Kidney epithelial cell (primary cell): ENCODE results near the gene TAF5L. TPM values are rescaled to one million over a fixed set of nuclear protein-coding genes. Genes with fewer than 3 reads are reported as not detected.

ENCODE experiments used
- DNase-seq: peaks from one replicate; pipeline ENCODE4 v3.0.0-alpha.2; 2010; ENCODE audit warnings: low read depth
- H3K27me3 ChIP-seq: 2 replicates; pipeline ENCODE4 v1.6.0; 2011; ENCODE audit warnings: low read length; ENCODE audit not compliant: control insufficient read depth, insufficient read depth
- H3K36me3 ChIP-seq: 2 replicates; pipeline ENCODE4 v1.5.1; 2011; ENCODE audit warnings: low read length; ENCODE audit not compliant: control insufficient read depth, insufficient read depth
- H3K4me3 ChIP-seq: 2 replicates; pipeline ENCODE4 v1.5.1; 2011; ENCODE audit warnings: low read depth, mild to moderate bottlenecking, control low read depth, low read length
- total RNA-seq: library from RNA; depleted of rRNA; stranded (reverse); fragments of >200 nt; gene quantifications from 2 replicates; pipeline ENCODE4 v1.2.3, GENCODE V29; 2015
- TF ChIP-seq, protein P1 (sequence below): IDR thresholded peaks from 2 replicates; pipeline ENCODE4 v1.5.1; 2011; ENCODE audit warnings: mild to moderate bottlenecking, moderate library complexity, low read length, control low read depth, inconsistent platforms; ENCODE audit not compliant: insufficient read depth, poor library complexity, severe bottlenecking

TAF5L gene
- total RNA-seq, 1 donor from 2014 or later = 14.5 TPM

DNA sequence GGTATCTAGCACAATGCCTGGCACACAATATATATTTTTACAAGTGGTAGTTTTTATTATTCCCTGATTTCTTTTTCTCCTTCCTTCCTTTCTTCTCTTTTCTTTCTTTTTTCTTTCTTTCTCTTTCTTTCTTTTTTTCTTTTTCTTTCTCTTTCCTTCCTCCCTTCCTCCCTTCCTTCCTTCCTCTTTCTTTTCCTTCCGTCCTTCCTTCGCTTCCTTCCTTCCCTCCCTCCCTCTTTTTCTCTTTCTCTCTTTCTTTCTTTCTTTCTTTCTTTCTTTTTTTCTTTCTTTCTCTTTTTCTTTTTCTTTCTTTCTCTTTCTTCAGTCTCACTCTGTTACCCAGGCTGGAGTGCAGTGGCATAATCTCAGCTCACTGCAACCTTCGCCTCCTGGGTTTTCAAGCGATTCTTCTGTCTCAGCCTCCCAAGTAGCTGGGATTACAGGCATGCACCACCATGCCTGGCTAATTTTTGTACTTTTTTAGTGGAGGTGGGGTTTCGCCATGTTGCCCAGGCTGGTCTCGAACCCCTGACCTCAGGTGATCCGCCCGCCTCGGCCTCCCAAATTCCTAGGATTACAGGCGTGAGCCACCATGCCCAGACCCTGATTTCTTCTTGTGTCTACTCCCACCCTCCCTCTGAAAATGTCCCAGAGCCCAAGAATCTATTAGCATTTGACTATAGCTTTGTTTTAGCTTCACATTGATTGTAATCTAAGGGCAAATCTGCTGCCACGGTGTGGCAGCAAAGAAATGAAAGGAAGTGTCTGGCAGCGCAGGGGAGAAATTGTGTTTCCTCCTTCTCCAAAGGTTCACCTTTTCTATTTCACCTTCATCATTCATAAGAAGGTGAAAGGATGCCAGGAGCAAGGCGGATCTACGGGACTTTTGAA is 47.5 kb downstream of the TAF5L start:
- TF ChIP-seq, protein P1, sequence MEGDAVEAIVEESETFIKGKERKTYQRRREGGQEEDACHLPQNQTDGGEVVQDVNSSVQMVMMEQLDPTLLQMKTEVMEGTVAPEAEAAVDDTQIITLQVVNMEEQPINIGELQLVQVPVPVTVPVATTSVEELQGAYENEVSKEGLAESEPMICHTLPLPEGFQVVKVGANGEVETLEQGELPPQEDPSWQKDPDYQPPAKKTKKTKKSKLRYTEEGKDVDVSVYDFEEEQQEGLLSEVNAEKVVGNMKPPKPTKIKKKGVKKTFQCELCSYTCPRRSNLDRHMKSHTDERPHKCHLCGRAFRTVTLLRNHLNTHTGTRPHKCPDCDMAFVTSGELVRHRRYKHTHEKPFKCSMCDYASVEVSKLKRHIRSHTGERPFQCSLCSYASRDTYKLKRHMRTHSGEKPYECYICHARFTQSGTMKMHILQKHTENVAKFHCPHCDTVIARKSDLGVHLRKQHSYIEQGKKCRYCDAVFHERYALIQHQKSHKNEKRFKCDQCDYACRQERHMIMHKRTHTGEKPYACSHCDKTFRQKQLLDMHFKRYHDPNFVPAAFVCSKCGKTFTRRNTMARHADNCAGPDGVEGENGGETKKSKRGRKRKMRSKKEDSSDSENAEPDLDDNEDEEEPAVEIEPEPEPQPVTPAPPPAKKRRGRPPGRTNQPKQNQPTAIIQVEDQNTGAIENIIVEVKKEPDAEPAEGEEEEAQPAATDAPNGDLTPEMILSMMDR = no peak
- no peaks in the 10 kb centered on the region for H3K36me3 ChIP-seq
- DNase-seq = no peak
- no peak overlapping the region for H3K4me3 ChIP-seq
- H3K27me3 ChIP-seq = no peaks in the 10 kb centered on the region

DNA sequence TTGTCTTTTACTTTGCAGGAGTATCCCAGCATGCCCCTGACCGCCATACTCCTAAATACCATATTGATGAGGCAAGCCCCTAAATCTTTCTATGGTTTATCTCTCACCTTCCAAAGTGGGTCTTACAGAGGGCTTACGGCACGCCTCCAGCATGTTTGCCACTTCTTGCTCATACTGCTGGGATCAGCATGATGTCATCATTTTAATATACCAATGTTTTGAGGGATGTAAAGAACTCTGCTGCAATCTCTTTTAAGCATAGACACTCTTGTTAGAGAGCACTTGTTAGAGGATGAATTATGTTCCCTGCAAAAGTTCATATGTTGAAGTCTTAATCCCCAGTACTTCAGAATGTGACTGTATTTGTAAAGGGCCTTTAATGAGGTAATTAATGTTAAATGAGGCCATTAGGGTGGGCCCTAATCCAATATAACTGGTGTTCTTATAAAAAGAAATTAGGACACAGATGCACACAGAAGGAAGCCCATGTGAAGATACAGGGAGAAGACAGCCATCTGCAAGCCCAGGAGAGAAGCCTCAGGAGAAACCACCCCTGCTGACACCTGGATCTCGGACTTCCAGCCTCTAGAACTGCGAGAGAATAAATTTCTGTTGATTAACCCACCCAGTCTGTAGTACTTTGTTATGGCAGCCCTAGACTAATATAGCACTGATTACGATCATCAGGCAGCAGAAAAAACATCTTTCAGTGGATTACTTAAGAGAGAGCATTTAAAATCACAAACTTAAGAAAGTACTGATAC is 51.1 kb downstream of the TAF5L start:
- TF ChIP-seq, protein P1 = no peak
- Histone ChIP-seq H3K27me3 (no peaks in the 10 kb centered on the region), H3K4me3 (no peak overlapping the region), H3K36me3 (no peaks in the 10 kb centered on the region)
- no peak for DNase-seq

DNA sequence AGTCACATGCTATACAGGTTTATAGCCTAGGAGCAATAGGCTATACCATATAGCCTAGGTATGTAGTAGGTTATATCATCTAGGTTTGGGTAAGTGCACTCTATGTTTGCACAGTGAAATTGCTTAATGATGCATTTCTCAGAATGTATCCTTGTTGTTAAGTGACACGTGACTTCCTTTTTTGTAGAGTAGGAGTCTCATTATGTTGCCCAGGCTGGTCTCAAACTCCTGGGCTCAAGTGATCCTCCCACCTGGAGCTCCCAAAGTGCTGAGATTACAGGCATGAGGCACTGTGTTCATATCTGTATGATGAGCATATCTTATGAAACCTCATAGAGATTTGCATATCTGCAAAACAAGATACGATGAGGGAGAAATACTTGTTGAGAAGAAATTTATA is 53.6 kb downstream of the TAF5L start:
- Histone ChIP-seq H3K4me3 (no peak overlapping the region), H3K36me3 (no peaks in the 10 kb centered on the region), H3K27me3 (no peaks in the 10 kb centered on the region)
- DNase-seq = no peak
- TF ChIP-seq, protein P1 = no peak

DNA sequence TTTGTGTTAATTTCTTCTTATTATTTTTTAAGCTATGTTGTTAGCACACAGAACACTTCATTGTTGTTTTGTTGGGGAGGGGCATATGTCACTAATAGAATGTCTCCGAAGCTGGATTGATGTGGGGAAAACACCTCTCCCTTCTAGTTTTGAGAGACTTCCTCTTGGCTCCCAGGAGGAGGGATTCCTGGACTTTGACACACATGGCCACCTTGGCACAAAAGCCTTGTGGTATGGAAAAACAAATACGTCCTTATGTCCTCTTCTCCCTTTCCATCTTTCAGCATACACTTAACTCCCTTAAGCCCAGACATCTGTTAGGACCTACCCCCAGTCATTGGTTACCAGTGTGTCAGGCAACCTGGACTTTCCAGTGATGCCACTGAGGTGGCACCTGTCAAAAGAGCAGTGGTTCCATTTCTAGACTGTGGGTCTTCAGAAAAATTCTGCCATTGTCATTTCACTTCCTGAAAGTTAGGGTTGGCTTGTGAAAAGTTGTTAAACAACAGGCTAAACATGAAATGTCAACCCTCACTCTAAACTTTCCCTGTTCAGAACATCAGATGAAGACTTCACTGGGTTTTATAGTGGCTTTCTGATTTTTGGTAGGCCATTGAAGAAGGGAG is 54.9 kb downstream of the TAF5L start:
- no peak overlapping the region for H3K4me3 ChIP-seq
- no peaks in the 10 kb centered on the region for H3K36me3 ChIP-seq
- DNase-seq = no peak
- no peaks in the 10 kb centered on the region for H3K27me3 ChIP-seq
- TF ChIP-seq, protein P1 = no peak

DNA sequence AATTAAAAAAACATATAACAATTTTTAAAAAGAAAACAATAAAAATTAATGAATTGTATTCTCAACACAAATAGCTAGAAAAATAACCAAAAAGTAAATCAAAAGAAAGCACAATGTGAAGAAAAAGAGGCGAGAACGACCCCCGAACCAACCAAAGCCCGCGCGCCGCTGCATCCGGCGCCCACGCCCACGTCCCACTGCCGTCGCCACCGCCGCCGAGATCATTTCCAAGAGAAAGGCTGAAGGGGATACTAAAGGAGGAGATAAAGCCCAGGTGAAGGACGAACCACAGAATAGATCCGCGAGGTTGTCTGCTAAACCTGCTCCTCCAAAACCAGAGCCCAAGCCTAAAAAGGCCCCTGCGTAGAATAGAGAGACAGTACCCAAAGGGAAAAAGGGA is 55.6 kb downstream of the TAF5L start:
- Histone ChIP-seq H3K27me3 (no peaks in the 10 kb centered on the region), H3K4me3 (no peak overlapping the region), H3K36me3 (no peaks in the 10 kb centered on the region)
- TF ChIP-seq, protein P1 = no peak
- no peak for DNase-seq
